ENCODE results near the gene FUS.
"Not testable (repeated sequence)": the region's sequence is repeated elsewhere in the genome, so short reads cannot be mapped to it uniquely, and the experiment has no call there.

The FUS gene

GRCh38 chr16:31133046-31133501 lies 46.9 kb upstream of the FUS start:
- FAIRE-seq (no peak), DNase-seq (ENCODE audit: insufficient read length, low spot score) (no peak)
- TF ChIP-seq CTCF (IDR thresholded peaks at IDR 0.05; ENCODE audit: insufficient read depth, missing control alignments): no peak

- no peak for TF ChIP-seq CTCF (IDR thresholded peaks at IDR 0.05; ENCODE audit: insufficient read depth, missing control alignments)
- no peak for DNase-seq (ENCODE audit: insufficient read length, low spot score)
- FAIRE-seq: no peak
Measured at GRCh38 chr16:31134091-31134571, 45.8 kb upstream of the FUS start.

GRCh38 chr16:31134625-31135534 lies 45.1 kb upstream of the FUS start:
- no peak for FAIRE-seq
- no peak for DNase-seq (ENCODE audit: insufficient read length, low spot score)
- TF ChIP-seq CTCF (IDR thresholded peaks at IDR 0.05; ENCODE audit: insufficient read depth, missing control alignments): no peak

- FAIRE-seq (no peak), DNase-seq (ENCODE audit: insufficient read length, low spot score) (no peak)
- TF ChIP-seq CTCF (IDR thresholded peaks at IDR 0.05; ENCODE audit: insufficient read depth, missing control alignments): no peak
Measured at GRCh38 chr16:31135535-31136286, 44.2 kb upstream of the FUS start, which contains the start of gene PRSS8. TSS of gene PRSS8 (minus strand) at chr16:31135727. CDS start at chr16:31135498, 229 bp downstream.

GRCh38 chr16:31136287-31136662 lies 43.7 kb upstream of the FUS start:
- DNase-seq (ENCODE audit: insufficient read length, low spot score) (no peak), FAIRE-seq (no peak)
- no peak for TF ChIP-seq CTCF (IDR thresholded peaks at IDR 0.05; ENCODE audit: insufficient read depth, missing control alignments)

GRCh38 chr16:31136822-31137499 lies 43.0 kb upstream of the FUS start:
- DNase-seq (ENCODE audit: insufficient read length, low spot score); FAIRE-seq: not testable (repeated sequence)

Measured in D721Med (cell line).